NOMO-1 treated with DMSO at 0.1 percent for 48 hours (cell line): Measurements from ENCODE around the gene LEKR1.

ENCODE experiments used
- DNase-seq: peaks from one replicate; lab custom pipeline; 2025; ENCODE audit not compliant: unreplicated experiment; lab: John Stamatoyannopoulos, UW

LEKR1 gene

DNA sequence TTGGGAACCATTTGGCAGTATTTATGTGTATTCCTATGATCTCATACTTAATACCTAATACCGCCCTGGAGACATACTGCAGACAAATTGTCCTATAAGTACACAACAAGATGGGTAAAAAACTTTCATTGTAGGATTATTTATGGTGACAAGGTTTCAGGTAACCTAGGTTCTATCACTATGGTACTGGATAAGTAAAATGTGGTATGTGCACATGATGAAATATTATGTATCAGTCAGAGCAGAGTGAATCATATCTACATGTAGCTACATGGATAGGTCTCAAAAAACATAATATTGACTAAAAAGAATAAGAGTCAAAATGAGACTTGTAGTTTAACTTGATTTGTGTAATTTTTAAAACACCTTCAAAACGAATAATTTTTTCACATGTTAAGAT lies 147.8 kb downstream of the LEKR1 start:
- DNase-seq, result no peak

DNA sequence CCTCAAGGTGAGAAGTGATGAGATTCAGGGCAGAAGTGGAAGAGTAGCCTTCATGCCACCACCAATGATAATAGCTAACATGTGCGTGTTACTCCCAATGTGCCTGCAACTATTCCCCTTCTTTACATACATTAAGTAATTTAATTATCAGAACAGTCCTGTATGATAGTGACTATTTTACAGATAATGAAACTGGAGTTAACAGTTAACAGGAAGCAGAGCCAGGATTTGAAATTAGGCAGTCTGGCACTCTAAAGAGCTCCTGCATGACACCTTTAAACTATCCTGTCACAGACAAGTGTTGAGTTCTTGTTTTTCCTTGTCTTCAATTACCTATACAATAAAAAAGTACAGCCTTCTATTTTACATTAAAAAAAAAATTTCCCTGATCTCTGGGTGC lies 148.8 kb downstream of the LEKR1 start:
- DNase-seq, result no peak

DNA sequence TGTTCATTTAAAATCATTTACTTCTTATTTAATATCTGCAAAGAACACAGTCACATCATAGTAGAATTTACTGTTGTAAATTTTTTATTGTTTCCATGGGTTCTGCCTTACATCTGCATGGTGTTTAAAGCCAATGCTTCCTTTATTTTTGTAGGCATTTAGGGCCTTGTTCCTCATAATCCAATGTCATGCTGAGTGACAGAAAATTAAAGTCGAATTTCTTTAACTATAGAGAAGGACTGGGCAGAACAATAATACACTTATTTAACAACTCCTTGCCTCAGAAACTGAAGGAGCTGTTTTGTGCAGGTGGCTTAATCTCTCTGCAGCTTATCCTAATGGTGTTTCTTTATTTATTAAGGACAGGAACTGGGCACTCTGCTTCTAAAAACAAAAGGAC lies 149.6 kb downstream of the LEKR1 start:
- DNase-seq, result no peak

DNA sequence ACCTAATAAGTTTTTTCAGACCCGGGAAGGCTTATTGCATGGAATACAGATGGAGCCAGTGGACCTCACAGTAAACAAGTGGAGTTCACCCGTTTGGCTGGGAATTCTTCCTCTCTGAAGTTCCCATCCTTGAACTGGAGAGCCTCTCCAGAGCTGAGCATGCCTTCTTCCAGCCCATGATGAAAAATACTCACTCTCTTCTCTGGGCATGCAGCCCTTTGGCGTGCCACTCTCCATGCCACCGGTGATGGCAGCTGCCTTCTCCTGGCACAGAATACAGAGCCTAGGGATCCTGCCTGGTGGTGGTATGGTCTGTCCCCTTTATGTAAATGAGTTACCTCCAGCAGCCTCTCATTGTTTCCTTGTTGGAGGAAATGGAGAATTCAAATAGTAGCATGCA lies 150.8 kb downstream of the LEKR1 start:
- DNase-seq, result no peak

- DNase-seq, result peak; percentile 89
Observed at GRCh38 chr3:156978481-156978961, 152.4 kb downstream of the LEKR1 start.

DNA sequence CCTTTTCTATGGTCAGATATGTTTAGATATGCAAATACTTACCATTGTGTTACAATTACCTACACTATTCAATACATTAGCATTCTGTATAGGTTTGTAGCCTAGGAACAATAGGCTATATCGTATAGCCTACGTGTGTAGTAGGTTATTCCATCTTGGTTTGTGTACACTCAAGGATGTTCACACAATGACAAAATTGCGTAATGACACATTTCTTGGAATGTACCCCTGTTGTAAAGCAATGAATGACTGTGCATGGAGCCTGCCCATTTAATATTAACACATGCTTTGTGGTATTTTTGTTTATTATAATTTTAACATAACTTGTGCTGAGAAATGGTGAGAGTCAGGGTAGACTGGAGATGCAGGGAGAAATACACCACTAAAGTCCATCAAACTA lies 154.9 kb downstream of the LEKR1 start:
- DNase-seq, result no peak

DNA sequence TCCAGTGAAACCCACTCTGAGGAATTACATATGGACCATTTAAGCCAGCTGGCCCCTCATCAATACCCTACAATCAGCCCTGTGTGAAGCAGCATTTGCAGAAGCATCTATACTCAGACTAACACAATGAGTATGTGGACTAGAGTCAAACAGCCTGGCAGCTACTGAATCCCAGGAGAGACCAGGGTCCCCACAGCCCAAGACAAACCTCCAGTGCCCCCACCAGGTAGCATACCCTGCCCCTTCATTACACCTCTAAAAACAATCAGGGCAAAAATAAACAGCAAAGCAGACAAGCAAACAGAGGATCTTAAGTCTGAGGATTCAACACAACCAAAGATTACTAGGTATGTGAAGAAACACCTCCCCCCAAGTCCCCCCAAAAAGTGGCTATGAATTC lies 157.4 kb downstream of the LEKR1 start:
- no peak for DNase-seq

DNA sequence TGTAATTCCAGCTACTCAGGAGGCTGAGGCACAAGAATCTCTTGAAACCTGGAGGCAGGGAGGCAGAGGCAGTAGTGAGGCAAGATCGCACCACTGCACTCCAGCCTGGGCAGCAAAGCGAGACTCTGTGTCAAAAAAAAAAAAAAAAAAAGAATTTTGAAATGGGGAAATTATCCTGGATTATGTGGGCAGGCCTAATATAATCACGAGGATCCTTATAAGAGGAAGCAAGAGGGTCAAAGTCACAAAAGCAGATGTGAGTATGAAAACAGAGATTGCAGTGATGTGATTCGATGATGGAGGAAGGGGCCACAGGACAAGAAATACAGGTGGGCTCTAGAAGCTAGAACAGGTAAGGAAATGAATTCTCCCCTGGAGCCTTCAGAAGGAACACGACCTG lies 159.6 kb downstream of the LEKR1 start:
- DNase-seq, result peak; percentile 50

GRCh38 chr3:156987946-156988345 lies 161.8 kb downstream of the LEKR1 start:
- DNase-seq, result no peak

- no peak for DNase-seq
Observed at GRCh38 chr3:156997351-156997750, 171.2 kb downstream of the LEKR1 start.

DNA sequence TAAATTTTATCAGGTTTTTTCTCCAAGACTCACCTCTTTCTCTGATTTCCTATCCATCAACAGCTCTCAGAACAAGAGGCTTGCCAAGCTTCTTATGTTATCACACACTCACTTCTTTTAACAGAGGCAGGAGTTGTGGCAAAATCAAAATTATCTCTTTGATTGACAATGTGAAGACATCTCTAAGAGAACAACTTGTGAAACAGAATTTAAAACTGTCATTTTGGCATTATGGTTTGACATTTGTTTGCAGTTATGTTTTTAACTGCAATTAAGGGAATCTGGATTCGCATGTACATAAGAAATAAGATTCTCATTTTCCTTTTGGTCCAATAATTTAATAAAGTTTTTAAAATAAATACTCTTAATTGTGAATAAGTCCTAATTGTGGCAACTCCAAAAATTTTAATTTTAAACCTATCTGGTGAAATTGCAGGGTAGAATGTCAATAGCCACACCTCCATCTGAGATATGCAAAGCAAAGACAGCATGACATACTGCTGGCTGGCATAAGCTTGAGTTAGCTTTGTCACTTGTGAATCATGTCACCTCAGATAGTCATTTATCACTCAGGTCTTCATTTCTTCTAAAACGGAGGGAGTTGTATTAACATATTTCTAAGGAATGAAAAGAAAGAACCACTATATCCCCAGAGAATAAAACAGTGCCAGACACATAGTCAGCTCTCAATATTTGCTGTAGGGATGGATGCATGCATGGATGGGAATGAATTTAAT lies 175.2 kb downstream of the LEKR1 start:
- no peak for DNase-seq

DNA sequence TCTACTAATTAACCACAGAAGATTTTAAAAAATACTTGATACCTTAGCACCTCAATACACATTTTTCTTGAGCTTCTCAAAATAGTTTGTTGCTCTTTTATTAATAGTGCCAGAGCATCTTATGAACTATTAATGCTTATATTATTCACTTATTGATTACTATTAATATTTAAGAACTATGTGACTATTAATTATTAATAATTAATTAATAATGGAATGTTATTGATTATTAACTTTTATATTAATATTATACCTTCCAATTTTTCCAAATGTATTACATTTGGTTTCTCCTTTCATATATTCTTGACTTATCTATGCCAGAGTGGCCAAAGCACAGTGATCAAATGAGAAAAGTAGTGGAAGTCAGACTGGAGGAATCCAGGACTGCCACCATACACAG lies 195.5 kb downstream of the LEKR1 start:
- DNase-seq, result no peak

GRCh38 chr3:157023226-157023625 lies 197.1 kb downstream of the LEKR1 start:
- no peak for DNase-seq

DNA sequence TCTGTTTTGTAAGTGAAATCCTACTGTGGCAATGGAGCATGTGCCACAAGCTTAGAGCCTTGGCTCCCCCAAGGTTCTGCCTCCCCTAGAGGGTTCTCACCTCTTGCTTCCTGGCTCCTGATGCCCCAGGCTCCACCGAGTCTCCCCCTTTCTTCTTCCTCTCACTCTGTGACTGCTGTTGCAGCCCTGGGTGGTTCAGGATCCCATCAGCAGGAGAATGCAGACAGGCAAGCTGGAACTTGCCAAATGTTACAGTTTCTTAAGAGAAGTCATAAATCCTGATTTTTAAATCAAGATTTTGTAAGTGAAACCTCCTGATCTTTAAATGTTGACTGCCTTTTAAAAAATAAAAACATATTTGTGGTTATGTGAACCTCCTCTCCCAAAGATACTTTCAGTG lies 199.9 kb downstream of the LEKR1 start:
- no peak for DNase-seq

GRCh38 chr3:157027861-157028745 lies 201.9 kb downstream of the LEKR1 start:
- no peak for DNase-seq

GRCh38 chr3:157029365-157029790 lies 203.2 kb downstream of the LEKR1 start:
- peak; percentile 85 for DNase-seq

DNA sequence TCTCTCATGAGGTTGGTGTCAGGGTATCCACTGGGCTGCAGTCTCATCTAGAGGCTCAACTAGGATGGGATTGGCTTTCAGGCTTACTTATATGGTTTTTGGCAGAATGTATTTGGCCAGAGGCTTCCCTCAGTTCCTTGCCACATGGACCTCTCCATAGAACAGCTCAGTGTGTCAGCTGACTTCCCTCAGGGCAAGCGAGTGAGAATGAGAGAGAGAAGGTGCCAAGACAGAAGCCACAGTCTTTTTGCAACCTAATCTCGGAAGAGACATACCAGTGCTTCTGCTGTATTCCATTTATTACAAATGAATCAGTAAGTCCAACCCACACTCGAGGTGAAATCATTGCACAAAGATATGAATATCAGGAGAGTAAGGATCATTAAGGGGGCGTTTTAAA lies 204.6 kb downstream of the LEKR1 start:
- DNase-seq, result no peak

GRCh38 chr3:157033001-157033400 lies 206.8 kb downstream of the LEKR1 start:
- no peak for DNase-seq

DNA sequence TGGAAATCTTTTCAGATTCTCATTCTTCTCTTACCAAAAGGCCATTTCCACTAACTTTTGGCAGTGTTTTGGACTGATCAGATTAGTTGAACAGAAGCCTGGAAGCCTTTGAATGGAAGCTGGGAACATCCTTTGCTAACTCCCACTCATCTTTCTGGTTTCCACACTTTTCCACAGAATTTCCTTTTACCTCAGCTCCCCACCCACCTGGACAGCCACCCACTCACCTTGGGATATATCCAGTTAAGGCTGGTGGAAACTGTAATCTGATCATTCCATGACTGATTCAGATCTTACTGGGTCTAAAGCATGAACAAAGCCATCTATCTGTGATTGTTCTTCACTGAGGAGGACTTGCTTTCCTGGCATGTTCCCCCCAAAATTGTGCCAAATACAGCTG lies 214.3 kb downstream of the LEKR1 start:
- DNase-seq, result no peak

DNA sequence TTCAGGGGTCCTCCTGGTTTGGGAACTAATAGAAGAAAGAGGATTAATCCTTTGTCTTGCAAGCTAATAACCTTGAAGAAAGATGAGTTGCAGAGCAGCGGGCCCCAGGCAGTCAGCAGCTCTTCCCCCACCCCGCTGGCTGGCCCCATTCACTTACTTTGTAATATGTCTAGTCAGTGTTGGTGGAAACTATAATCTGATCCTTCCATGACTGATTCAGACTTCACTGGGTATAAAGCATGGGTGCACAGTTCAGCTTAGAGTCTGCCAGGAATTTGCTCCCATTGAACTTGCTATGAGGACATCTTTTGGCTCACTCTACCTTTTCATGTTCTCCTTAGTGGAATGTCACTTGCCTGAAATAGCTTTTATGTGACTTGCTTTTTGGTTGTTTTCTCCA lies 216.1 kb downstream of the LEKR1 start:
- DNase-seq, result no peak

DNA sequence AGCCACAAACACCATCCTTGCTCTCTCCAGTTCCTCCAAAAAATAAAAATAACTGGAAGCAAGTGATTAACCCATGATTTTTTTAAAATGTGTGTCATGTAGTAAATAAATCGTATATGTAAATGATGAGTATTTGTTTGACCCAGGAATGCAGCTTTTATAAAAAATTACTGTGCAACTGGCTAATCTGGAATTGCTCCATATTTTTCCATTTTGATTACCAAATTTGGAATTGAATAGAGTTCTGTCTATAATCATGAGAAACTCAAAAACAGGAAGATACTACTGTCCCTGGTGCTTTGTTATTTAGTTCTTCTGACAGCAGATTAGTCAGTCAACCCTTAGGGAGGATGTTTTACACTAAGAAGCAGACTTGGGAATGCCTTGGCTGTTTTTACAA lies 217.6 kb downstream of the LEKR1 start:
- DNase-seq, result no peak

- DNase-seq, result no peak
Observed at GRCh38 chr3:157045238-157045850, 219.2 kb downstream of the LEKR1 start.
